Ecto neural progenitor cell (in vitro differentiated cells): ENCODE data around the gene NPHS1.
"Not testable (repeated sequence)": the region's sequence is repeated elsewhere in the genome, so short reads cannot be mapped to it uniquely, and the experiment has no call there.

Experiments used
- DNase-seq: peaks from one replicate; pipeline ENCODE4 v3.0.0-alpha.2; 2018; ENCODE audit warnings: low spot score

The NPHS1 gene

DNA sequence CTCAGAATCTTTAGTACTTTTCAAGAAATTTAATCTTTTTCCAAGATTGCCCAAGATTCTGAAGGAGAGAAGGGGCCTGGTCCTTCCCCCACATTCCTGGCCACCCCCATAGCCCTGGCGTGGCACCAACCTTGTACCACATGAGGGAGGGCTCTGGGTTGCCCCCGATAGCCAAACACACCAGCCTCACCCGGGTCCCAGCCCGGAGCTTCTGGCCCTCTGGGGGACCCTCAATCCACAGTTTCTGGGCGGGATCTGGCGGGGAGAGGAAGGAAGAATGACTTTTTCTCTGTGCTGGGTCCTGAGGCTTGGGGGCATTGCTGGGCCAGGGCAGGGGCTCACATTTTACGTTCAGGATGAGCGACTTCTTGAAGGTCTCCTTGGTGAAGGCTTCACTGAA, 4.4 kb downstream of the NPHS1 start:
- DNase-seq, result no peak

DNA sequence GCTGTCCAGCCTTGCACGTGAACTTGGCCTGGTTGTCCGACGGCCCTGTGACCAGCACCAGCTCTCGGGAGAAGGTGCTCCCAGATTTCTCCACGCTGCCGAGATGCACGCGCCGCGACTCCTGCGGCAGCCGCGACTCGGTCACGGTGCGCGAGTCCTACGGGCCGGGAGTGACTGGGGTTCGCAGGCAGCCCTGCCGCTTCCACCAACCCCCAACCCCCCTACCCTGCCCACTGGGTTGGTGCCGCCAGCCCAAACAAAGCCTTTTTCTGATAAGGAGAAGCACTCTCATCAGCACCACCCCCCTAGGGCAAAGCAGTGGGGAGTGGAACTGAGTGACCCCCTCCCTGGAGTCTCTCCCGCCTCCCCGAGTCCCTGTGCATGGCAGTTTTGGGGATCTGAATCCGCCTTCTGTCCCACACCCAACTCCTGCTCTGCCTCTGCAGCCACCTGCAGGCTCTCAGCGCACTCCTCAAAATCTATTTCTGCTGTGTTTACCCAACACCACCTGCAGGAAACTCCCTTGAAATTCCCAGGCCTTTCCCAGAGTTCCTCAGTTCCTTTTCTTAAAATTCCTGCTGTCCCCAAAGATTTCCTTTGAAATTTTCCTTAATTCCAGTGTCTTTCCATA, 6.2 kb downstream of the NPHS1 start:
- no peak for DNase-seq

DNA sequence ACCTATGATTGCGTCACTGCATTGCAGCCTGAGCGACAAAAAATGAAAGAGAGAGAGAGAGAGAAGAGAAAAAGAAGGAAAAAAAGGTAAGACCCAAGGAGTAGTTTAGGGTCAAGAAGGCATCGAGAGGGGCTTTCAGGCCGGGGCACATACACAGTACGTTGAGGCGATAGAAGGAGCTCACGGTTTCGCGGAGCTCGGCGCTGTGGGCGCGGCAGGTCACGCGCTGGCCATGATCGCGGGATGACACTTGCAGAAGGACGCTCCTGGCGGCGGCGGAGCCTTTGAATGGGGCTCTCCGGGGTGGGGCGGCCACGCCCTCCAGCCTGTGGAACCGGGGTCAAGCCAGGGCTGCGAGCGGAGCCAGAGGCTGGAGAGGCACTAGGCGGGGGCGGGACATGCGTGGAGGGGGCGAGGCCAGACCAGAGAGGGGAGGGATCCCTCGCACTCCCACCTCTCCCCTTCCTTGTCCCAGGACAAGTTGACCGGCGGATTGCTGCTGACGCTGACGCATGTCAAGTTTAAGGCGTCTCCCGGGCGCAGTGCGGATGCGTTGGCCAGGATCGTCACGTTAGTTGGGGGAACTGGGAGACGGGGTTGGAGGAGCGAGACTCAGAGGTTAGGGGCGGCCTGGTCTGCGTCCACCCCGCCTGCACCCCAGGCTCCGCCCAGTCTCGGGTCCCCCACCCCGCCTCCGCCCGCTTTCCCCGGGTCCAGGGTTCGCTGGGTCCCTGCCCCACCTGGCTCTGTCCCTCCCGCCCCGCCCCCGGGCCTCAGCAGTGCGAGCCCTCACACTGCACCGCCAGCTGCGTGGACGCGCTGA, 6.9 kb downstream of the NPHS1 start:
- DNase-seq, result no peak

DNA sequence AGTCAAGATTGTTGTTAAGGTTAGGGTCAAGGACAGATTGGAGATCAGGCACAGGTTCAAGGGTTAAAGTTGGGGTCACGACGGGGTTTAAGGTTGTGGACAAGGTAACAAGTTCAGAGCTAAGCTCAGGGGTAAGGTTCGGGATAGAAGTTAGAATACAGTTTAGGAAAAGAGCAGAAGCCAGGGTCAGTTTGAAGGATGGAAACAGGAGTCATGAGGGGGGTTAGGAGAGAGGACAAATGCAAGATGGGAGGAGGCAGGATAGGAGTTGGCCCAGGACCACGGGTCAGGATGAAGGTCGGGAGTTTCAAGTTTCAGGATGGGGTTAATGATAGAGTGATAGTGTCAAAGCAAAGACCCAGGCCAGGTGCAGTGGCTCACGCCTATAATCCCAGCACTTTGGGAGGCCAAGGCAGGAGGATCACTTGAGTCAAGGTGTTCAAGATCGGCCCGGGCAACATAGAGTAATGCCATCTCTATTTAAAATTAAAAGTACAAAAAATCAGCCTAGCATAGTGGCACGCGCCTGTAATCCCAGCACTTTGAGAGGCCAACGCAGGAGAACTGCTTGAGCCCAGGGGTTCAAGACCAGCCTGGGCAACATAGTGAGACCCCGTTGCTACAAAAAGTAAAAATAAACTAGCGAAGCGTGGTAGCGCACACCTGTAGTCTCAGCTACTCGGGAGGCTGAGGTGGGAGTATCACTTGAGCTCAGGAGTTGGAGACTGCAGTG, 7.7 kb downstream of the NPHS1 start:
- DNase-seq, result no peak

DNA sequence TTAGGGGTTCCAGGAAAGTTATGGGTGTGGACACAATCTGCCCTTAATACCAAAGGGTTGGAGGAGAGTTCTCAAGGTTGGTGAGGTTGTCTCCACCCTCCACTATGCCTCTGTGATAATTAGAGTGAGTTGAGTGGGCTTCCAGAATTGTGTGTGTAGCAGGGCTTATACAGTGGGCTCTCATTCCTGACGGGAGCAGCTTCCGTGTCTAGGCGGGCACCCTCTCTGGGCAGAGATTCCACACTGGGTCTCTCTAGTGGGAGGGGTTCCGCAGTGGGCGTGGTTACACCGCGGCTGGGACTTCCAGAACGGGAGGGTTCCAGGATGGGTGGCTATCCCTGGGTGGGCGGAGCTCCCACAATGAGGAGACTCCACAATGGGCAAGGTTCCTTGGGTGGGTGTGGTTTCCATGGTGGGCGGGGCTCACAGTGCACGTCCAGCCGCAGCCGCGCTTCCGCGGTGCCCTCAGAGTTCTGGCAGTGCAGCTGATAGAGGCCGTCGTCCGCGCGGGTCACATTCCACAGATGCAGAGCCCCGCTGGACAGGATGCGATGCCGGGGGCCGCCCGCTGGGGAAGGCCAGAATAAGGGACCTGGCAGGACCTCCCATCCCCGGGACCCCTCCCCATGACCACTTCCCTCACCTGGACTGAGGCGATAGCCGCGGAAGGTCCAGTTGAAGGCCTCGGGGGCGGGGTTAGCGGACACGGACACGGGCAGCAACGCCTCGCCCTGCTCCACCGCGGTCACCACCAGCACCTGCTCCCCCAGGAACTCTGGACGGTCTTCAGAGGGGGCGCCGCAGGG, 8.4 kb downstream of the NPHS1 start:
- peak; percentile 67 for DNase-seq

DNA sequence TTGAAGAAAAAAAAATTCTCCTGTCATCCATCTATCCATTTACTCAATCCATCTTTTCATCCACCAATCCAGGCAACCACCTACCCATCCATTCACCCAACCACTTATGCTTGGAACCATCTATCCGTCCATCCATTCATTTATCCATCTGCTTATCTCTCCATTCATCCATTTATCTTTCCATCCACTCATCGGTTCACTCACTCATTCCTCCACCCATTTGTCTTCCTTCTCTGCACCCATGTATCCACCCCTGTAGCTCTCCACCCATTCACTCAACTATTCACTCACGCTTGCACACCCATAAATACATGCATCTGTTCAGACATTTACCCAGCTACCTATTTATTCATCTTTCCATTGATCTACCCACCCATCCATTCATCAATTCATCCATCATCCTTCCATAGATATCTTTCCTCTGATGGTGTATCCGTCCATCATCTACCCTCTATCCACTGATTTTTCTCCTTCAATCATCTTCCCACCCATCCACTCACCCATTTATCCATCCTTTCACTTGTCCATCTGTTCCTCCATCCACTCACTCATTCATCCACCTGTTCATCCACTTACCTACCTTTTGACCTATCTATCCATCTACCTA, 9.5 kb downstream of the NPHS1 start:
- DNase-seq, result no peak

DNA sequence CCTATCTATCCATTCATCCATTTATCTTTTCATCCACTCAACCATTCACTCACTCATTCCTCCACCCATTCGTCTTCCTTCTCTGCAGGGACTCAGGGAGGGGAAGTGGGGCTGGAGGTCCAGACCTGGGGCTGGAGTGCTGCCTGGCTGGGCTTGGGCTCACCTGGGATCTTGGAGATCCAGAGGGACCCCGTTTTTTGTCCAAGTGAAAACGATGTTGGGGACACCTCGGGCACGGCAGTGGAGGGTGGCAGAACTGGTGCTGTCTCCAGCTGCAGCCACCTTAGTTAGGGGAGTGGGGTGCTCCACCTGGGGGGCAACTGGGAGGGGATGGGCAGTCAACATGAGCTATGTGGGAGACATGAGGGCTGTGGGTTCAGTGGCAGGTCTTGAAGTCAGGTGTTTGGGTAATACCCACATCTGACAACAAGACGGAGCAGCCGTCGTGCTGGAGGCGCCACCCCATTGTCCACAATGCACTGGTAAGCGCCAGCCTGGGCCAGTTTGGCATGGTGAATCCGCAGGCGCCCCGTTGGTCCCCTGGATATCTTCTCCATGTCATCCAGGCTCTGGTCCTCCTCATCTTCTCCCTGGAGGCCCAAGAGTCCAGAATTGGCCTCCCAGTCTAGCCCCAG, 10.2 kb downstream of the NPHS1 start:
- no peak for DNase-seq

DNA sequence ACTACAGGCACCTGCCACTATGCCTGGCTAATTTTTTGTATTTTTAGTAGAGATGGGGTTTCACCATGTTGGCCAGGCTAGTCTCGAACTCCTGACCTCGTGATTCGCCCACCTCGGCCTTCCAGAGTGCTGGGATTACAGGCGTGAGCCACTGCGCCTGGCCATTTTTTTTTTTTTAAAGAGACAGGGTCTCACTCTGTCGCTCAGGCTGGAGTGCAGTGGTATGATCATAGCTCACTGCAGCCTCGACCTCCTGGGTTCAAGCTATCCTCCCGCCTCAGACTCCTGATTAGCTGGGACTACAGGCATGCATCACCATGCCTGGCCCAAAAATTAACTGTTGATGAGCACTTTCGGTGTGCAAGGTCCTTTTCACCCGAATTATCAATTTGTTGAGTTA, 16.2 kb downstream of the NPHS1 start:
- DNase-seq, result not testable (repeated sequence)

DNA sequence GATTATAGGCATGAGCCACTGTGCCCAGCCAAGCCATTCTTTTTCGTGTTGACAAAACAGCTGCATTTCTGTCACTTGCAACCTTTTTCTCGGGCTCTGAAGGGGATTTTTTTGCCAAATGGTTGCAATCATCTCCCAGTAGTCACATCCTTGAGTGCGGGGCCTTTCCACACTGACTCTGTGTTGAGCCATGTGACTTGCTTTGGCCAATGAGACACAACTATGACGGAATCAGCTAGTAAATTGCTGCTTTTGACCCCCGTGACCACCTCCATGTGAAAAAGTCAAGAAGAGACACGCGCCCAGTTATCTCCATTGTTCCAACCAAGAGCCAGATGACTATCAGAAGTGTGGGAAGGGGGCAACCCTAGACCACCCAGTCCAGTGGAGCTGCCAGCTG, 18.3 kb downstream of the NPHS1 start:
- DNase-seq, result no peak

DNA sequence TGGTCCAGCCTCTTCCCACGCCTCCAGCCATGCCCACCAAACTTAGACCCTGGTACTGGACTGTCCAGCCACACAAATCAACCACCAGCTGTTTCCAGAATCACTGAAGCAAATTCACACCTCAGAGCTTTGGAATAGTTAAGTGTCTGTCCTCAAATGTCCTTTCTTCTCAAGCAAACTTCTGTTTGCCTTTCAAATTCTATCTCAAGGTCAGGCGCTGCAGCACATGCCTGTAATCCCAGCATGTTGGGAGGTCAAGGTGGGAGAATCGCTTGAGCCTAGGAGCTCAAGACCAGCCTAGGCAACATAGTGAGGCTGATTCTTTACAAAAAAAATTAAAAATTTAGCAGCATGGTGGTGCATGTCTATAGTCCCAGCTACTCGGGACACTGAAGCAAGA, 20.2 kb downstream of the NPHS1 start:
- DNase-seq, result no peak

DNA sequence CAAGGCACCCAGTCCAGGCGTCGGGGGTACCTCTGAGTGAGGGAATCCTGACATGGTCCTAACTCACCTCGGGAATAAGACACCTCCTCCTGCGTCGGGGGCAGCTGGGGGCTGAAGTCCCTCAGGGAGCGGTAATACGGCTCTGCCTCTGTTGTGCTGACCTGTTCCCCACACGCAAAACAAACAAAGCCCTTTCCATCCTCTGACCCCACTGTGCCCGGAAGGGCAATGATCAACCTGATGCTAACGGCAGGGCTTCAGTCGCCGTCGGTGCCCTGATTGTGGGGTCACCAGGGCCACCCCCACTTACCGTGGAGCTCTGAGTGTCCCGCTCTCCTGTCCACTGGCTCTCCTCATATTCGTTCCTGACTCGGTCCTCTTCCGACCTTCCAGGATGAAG, 21.3 kb downstream of the NPHS1 start:
- no peak for DNase-seq

DNA sequence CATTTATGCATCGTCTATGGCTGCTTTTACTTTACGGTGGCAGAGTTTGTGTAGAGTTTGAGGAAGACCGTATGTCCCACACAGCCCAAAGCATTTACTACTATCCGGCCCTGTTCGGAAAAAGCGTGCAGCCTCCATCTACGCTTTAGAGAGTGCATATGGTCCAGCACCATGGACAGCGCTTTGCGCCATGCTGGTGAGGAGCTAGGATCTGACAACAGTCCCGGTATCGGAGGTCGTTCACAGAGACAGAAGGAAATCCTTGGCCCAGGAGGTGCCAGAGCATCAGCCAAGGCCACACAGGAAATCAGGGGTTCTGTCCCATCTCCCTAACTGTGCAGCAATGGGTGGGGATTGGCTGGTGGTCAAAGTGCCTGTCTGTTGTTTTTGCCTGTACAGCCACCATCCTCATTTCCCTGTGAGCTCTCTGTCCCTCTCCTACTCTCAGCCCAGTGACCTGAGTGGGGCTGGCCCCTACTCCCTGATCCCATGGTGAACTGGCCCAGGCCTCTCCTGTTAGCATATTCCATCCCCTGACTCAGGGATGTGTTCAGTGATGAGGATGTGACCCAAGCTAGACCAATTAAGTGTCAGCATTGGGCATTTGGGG, 23.5 kb downstream of the NPHS1 start:
- DNase-seq, result peak; percentile 87

DNA sequence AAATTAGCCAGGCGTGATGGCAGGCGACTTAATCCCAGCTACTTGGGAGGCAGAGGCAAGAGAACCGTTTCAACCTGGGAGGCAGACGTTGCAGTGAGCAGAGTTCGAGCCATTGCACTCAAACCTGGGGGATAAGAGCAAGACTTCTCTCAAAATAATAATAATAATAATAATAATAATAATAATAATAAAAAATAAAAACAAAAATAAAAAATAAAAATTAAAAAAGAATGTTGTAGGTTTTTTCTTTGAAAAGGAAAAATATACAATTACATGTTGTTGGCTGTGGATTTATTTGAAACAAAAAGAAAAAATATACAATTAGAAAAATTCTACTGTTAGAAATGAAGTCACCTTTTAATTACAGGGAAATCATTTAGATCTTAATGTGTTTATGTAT, 28.2 kb downstream of the NPHS1 start:
- DNase-seq, result no peak

DNA sequence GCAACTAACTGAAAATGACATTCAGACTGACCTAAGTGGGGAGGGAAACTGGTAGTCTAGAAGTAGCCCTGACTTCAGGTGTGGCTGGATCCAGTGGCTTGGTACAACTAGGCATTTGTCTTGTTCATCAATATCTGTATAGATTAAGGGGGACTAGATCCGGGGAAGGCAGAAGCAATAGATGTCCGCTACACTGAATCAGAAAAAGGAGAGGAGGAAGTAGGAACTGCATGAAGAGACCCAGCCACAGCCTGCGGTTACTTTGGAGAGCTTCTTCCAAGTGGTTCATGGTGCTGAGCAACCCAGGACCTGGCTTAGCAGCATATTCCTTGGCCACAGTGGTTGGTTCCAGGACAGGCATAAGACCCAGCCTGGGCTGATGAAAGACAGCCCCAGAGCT, 29.7 kb downstream of the NPHS1 start:
- no peak for DNase-seq

DNA sequence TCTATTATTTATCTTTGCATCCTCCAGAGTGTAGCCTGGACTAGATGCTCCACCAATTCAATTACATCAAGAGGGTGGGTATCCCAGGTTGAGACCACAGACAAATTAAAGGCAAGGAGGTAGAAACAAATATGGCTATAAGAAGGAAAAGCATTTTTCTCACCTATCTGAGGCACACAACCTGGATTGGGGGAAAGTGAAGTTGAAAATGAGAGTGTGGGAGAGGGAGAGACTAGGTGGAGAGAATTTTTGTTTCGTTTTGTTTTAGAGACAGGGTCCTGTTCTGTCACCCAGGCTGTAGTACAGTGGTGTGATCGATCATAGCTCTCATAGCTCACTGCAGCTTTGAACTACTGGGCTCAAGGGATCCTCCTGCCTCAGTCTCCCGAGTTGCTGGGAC, 33.9 kb downstream of the NPHS1 start:
- DNase-seq, result no peak

DNA sequence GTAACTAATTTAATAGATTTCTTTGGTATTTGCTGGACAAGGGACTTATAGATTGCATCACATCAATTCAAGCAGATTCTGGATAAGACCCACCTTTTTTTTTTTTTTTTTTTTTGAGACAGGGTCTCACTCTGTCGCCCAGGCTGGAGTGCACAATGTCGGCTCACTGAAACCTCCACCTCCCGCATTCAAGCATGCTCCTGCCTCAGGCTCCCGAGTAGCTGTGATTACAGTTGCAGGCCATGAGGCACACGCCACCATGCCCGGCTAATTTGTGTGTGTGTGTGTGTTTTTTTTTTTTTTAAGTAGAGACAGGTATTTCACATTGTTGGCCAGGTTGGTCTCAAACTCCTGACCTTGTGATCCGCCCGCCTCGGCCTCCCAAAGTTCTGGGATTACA, 35.5 kb downstream of the NPHS1 start:
- no peak for DNase-seq

DNA sequence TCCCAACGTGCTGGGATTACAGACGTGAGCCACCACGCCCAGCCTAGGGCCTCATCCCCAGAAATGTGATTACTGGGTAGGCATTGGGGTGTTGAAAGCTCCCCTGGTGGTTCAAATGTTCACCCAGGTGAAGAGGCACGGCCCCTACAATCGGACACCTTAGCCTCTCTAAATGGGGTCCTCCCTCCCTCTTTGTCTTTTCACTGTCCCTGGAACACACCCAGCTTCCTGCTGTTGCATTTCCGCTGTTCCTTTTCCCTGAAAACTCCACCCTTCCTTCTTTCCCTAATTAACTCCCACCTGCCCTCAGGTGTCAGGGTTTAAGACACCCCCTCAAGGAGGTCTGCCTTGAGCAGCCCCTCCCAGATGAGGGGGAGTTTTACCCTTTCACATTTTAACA, 36.0 kb downstream of the NPHS1 start:
- no peak for DNase-seq

DNA sequence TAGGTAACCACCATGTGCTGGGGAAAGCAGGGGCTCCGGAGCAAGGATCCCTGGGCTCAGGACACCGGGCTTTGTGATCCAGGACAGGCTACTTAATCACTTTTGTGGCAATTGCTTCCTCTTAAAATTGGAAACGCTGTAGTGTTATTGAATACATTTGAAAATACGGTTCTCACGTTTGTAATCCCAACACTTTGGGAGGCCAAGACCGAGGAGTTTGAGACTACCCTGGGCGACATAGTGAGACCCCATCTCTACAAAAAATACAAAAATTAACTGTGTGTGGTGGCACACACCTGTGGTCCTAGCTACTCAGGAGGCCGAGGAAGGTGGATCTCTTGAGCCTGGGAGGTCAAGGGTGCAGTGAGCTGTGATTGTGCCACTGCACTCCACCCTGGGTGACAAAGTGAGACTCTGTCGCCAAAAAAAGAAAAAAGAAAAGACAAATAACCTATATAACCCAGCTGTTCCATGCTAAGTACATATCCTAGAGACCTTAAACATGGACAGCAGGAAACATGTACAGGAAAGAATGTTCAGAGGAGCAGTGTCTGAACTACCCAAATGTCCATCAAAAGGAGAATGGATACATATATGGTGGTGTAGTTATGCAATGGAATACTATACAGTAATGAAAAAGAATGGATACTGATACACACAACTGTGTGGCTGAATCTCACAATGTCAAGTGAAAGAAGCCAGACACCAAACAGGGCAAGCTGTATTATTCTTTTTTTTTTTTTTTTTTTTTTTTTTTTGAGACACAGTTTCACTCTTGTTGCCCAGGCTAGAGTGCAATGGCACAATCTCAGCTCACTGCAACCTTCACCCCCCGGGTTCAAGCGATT, 39.0 kb downstream of the NPHS1 start:
- no peak for DNase-seq

DNA sequence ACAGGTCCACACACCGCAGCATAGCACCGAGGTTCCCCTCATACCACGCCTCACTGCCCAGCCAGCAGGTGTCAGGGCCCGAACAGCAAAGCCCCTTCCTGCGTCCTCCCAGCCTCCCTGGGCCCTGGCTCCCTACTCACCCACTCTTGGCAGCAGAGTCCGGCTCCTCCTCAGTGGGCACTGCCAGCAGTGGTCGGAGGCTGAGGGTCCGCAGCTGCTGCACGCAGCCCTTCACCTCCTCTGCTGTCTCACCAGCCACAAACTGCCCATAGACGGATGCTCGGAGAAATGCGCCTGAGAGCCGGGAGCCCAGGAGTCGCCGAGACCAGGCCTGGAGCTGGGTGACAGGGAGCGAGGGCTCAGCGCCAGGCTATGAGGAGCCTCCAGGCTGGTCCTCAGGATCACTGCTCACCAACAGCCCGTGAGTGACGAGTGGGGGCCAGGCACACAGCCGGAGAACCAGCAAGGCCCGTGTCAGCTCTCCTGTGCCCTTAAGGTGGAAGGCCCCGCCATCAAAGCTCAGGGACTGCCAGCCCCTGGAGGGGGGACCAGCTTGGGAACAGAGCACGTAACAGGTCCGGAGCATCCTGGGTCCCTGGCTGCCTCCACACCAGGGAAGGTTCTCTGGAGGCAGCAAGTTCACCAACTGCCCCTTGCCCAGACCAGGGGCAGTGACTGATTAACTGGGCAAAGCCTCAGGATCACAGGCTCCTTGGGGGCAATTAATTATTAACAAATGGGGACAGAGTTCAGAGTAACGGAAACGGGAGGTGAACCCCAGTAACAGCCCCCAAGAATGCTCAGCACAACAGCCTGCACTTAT, 39.9 kb downstream of the NPHS1 start, which contains the start of gene PRODH2:
PRODH2 (minus strand) TSS at position 626 of the 823 bp plus-strand sequence; CDS start at position 586, 40 bp downstream.
- no peak for DNase-seq
